Activated T-cell treated with anti-CD3 and anti-CD28 coated beads for 1 hour (primary cell): Measurements from ENCODE around the gene NCAM1.

Source experiments
- DNase-seq: peaks from one replicate; pipeline ENCODE4 v3.0.0-alpha.2; 2020; ENCODE audit warnings: low read depth

NCAM1 gene

GRCh38 chr11:113134626-113135025, 173.4 kb downstream of the NCAM1 start:
- DNase-seq, result no peak

GRCh38 chr11:113137713-113138529, 176.7 kb downstream of the NCAM1 start:
- no peak for DNase-seq

- DNase-seq, result no peak
These were observed 177.5 kb downstream of the NCAM1 start for GRCh38 chr11:113138731-113139130.

- no peak for DNase-seq
These were observed 179.8 kb downstream of the NCAM1 start for GRCh38 chr11:113141010-113141409.

- no peak for DNase-seq
These were observed 181.3 kb downstream of the NCAM1 start for GRCh38 chr11:113142508-113142907.

- no peak for DNase-seq
These were observed 186.0 kb downstream of the NCAM1 start for GRCh38 chr11:113147249-113147648.

- no peak for DNase-seq
These were observed 186.9 kb downstream of the NCAM1 start for GRCh38 chr11:113148076-113148475.

GRCh38 chr11:113148652-113149051, 187.4 kb downstream of the NCAM1 start:
- DNase-seq, result no peak

GRCh38 chr11:113151521-113151920, 190.3 kb downstream of the NCAM1 start:
- DNase-seq, result no peak

GRCh38 chr11:113152500-113152899, 191.3 kb downstream of the NCAM1 start:
- no peak for DNase-seq

- no peak for DNase-seq
These were observed 192.6 kb downstream of the NCAM1 start for GRCh38 chr11:113153847-113154246.

GRCh38 chr11:113159988-113160807, 199.0 kb downstream of the NCAM1 start:
- DNase-seq, result no peak

GRCh38 chr11:113160808-113161124, 199.5 kb downstream of the NCAM1 start:
- DNase-seq, result no peak

- no peak for DNase-seq
These were observed 200.7 kb downstream of the NCAM1 start for GRCh38 chr11:113161711-113162591.

GRCh38 chr11:113162592-113162962, 201.4 kb downstream of the NCAM1 start:
- no peak for DNase-seq

GRCh38 chr11:113163291-113164030, 202.2 kb downstream of the NCAM1 start:
- no peak for DNase-seq

GRCh38 chr11:113166280-113166679, 205.1 kb downstream of the NCAM1 start:
- DNase-seq, result no peak

GRCh38 chr11:113167599-113167998, 206.4 kb downstream of the NCAM1 start:
- no peak for DNase-seq

GRCh38 chr11:113168354-113169342, 207.4 kb downstream of the NCAM1 start:
- no peak for DNase-seq

GRCh38 chr11:113172382-113172951, 211.2 kb downstream of the NCAM1 start:
- no peak for DNase-seq
